ENCODE results near the gene GRM5. TPM values are rescaled to one million over a fixed set of nuclear protein-coding genes. Genes with fewer than 3 reads are reported as not detected.

GRM5 gene
- total RNA-seq, 1 donor from 2014 or later: 0.49 TPM

DNA sequence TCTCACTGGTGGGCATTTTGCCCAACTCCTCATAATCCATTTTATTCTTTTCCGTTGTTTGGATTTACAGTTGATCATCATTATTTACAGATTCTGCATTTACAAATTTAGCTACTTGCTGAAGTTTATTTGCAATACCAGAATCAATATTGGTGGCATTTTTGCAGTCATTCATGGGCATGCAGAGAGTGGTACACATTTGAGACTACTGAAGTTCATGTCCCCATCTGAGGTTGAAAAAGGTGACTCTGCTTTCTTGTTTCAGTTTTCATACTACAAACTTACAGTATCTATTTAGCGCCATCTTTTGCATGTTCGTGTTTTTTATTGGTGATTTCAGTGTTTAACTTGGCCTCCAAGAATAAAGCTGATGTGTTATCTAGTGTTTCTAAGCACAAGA, 409.5 kb downstream of the GRM5 start:
- H3K4me3 Mint-ChIP-seq: no peak overlapping the region
- no peaks in the 10 kb centered on the region for H3K9me3 Mint-ChIP-seq
- no peaks in the 10 kb centered on the region for H3K4me1 Mint-ChIP-seq
- no peak for DNase-seq (ENCODE audit: low read depth, low spot score)
- TF ChIP-seq, protein P1, sequence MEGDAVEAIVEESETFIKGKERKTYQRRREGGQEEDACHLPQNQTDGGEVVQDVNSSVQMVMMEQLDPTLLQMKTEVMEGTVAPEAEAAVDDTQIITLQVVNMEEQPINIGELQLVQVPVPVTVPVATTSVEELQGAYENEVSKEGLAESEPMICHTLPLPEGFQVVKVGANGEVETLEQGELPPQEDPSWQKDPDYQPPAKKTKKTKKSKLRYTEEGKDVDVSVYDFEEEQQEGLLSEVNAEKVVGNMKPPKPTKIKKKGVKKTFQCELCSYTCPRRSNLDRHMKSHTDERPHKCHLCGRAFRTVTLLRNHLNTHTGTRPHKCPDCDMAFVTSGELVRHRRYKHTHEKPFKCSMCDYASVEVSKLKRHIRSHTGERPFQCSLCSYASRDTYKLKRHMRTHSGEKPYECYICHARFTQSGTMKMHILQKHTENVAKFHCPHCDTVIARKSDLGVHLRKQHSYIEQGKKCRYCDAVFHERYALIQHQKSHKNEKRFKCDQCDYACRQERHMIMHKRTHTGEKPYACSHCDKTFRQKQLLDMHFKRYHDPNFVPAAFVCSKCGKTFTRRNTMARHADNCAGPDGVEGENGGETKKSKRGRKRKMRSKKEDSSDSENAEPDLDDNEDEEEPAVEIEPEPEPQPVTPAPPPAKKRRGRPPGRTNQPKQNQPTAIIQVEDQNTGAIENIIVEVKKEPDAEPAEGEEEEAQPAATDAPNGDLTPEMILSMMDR (conservative IDR thresholded peaks at IDR 0.05): no peak
- H3K36me3 Mint-ChIP-seq (ENCODE audit: low read depth): no peaks in the 10 kb centered on the region
- peaks cover 5% of the 10 kb centered on the region for H3K27me3 Mint-ChIP-seq (ENCODE audit: low read depth)
- H3K27ac Mint-ChIP-seq (ENCODE audit: unreplicated experiment): no peak overlapping the region

DNA sequence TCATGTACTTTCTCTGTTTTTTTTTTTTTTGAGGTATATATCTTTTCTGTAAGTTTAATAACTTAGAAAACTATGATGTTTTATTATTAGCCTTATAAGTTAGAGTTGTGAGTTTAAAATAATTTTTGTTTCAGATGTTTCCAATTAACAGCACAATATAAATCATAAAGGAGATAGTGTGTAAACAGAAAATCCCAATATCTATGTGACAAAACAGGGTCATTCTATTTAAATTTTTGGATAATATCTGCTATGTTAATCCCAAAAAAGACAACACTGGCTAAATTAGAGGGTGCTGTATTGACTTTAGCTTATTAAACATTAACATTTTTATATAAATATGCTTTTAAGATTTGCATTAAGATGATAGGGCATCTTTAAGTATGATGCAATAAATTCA, 410.1 kb downstream of the GRM5 start:
- Mint-ChIP-seq H3K9me3 (no peaks in the 10 kb centered on the region), H3K4me1 (no peaks in the 10 kb centered on the region), H3K4me3 (no peak overlapping the region), H3K27ac (ENCODE audit: unreplicated experiment) (no peak overlapping the region), H3K36me3 (ENCODE audit: low read depth) (no peaks in the 10 kb centered on the region), H3K27me3 (ENCODE audit: low read depth) (peaks cover 5% of the 10 kb centered on the region)
- no peak for DNase-seq (ENCODE audit: low read depth, low spot score)
- TF ChIP-seq, protein P1 (conservative IDR thresholded peaks at IDR 0.05): no peak

DNA sequence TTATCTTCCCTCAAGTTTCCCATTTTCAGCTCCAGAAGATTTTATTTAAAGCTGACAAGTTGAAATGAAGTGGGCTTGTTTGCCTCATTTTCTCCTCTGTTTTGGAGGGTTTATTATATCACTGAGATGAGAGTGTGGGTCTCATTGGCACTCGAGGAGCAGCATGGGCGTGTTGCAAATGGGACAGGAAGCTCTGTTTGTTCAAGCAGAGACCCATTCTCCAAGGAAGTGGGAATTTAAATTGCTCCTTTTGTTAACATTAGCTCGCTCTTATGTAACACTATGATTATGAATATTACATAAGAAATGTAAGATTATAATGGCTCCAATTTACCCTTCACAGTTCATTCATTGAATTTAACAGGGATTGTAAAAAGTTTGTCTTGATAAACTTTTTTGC, 410.6 kb downstream of the GRM5 start:
- DNase-seq (ENCODE audit: low read depth, low spot score): no peak
- H3K36me3 Mint-ChIP-seq (ENCODE audit: low read depth): no peaks in the 10 kb centered on the region
- no peak overlapping the region for H3K27ac Mint-ChIP-seq (ENCODE audit: unreplicated experiment)
- H3K9me3 Mint-ChIP-seq: no peaks in the 10 kb centered on the region
- no peak overlapping the region for H3K4me3 Mint-ChIP-seq
- TF ChIP-seq, protein P1 (conservative IDR thresholded peaks at IDR 0.05): no peak
- no peaks in the 10 kb centered on the region for H3K4me1 Mint-ChIP-seq
- H3K27me3 Mint-ChIP-seq (ENCODE audit: low read depth): peaks cover 5% of the 10 kb centered on the region

DNA sequence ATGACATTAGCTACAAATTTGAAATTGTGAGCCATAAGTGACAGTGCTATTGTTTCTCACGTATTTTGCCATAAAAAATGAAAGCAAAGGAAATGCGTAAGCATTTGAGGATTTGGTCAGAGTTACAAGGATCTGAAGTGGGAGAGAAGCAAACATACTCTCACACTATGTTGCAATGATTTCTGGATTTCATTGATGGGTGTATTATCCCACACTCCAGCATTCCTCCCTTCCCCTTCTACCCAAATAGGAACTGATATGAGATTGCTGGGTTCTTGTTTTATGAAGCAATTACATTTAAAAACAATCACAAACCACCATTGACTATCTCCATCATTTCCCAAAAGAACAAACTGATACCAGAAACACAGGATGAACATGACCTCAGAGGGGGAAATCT, 414.2 kb downstream of the GRM5 start:
- Mint-ChIP-seq H3K9me3 (no peaks in the 10 kb centered on the region), H3K4me1 (no peaks in the 10 kb centered on the region), H3K27me3 (ENCODE audit: low read depth) (peaks cover 3% of the 10 kb centered on the region), H3K36me3 (ENCODE audit: low read depth) (no peaks in the 10 kb centered on the region), H3K27ac (ENCODE audit: unreplicated experiment) (no peak overlapping the region), H3K4me3 (no peak overlapping the region)
- TF ChIP-seq, protein P1 (conservative IDR thresholded peaks at IDR 0.05): no peak
- no peak for DNase-seq (ENCODE audit: low read depth, low spot score)

DNA sequence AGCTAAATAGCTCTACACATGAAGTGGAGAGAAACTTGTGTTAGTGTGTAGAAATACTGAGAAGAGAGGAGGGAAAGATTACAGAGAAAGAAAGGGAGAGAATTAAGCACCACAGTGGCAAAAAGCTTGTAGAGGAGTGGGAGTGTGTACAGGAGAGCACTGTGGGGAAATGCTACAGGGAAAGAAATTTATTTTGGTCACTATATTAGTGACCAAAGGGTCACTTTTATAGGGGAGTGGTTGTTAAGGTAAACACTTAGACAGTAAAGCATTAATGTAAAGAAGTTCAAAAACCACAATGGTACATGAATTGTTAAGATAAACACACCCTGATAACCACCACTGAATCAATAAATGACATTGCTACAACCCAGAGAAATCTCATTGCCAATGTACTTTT, 421.1 kb downstream of the GRM5 start:
- DNase-seq (ENCODE audit: low read depth, low spot score): no peak
- H3K27me3 Mint-ChIP-seq (ENCODE audit: low read depth): no peaks in the 10 kb centered on the region
- peaks cover 3% of the 10 kb centered on the region for H3K9me3 Mint-ChIP-seq
- H3K36me3 Mint-ChIP-seq (ENCODE audit: low read depth): no peaks in the 10 kb centered on the region
- H3K4me3 Mint-ChIP-seq: no peak overlapping the region
- no peaks in the 10 kb centered on the region for H3K4me1 Mint-ChIP-seq
- H3K27ac Mint-ChIP-seq (ENCODE audit: unreplicated experiment): no peak overlapping the region
- TF ChIP-seq, protein P1 (conservative IDR thresholded peaks at IDR 0.05): no peak

DNA sequence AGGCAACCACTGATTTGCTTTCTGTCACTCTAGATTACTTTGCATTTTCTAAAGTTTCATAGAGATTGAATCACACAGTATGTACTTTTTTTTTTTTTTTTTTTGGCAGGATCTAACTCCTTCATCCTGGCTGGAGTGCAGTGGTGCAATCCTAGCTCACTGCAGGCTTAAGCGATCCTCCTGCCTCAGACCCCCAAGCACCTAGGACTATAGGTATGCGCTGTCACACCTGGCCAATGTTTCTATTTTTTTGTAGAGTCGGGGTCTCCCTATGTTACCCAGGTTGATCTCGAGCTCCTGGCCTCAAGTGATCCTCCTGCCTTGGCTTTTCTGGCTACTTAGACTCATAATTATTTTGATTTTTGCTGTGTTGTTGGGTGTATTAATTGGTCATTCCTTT, 433.6 kb downstream of the GRM5 start:
- no peak for DNase-seq (ENCODE audit: low read depth, low spot score)
- Mint-ChIP-seq H3K36me3 (ENCODE audit: low read depth) (no peaks in the 10 kb centered on the region), H3K4me3 (no peak overlapping the region), H3K9me3 (no peaks in the 10 kb centered on the region), H3K27ac (ENCODE audit: unreplicated experiment) (no peak overlapping the region), H3K27me3 (ENCODE audit: low read depth) (no peaks in the 10 kb centered on the region), H3K4me1 (no peaks in the 10 kb centered on the region)
- TF ChIP-seq, protein P1 (conservative IDR thresholded peaks at IDR 0.05): no peak
